ENCODE results near the gene ZBTB2. TPM values are rescaled to one million over a fixed set of nuclear protein-coding genes. Genes with fewer than 3 reads are reported as not detected.

The ZBTB2 gene
- total RNA-seq, 3 donors from 2014 or later (not counting 1 experiment from before 2014, with no cell fraction given): 27.4 to 36.9 (median 29.9) TPM

GRCh38 chr6:151376440-151376839 is 14.9 kb downstream of the ZBTB2 start:
- TF ChIP-seq, protein P1, sequence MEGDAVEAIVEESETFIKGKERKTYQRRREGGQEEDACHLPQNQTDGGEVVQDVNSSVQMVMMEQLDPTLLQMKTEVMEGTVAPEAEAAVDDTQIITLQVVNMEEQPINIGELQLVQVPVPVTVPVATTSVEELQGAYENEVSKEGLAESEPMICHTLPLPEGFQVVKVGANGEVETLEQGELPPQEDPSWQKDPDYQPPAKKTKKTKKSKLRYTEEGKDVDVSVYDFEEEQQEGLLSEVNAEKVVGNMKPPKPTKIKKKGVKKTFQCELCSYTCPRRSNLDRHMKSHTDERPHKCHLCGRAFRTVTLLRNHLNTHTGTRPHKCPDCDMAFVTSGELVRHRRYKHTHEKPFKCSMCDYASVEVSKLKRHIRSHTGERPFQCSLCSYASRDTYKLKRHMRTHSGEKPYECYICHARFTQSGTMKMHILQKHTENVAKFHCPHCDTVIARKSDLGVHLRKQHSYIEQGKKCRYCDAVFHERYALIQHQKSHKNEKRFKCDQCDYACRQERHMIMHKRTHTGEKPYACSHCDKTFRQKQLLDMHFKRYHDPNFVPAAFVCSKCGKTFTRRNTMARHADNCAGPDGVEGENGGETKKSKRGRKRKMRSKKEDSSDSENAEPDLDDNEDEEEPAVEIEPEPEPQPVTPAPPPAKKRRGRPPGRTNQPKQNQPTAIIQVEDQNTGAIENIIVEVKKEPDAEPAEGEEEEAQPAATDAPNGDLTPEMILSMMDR (IDR thresholded peaks at IDR 0.05): no peak
- H3K27ac Mint-ChIP-seq: peak overlapping the region; percentile 92 to 95
- DNase-seq (peak in 1 of 2 donors; percentile 36), ATAC-seq (no peak)
- peaks cover 80 to 89% of the 10 kb centered on the region in 2 donors for H3K4me1 Mint-ChIP-seq
- intact Hi-C loops (cut with micrococcal nuclease): no loop called here
- H3K27me3 Mint-ChIP-seq (ENCODE audit: low read depth in 2 of 2): no peaks in the 10 kb centered on the region
- H3K36me3 Mint-ChIP-seq: no peaks in the 10 kb centered on the region
- Histone ChIP-seq H3K27me3 (ENCODE audit: control insufficient read depth, insufficient read depth, low read length) (no peaks in the 10 kb centered on the region), H3K4me3 (ENCODE audit: low read length) (no peak overlapping the region), H3K4me1 (ENCODE audit: control insufficient read depth, insufficient read depth, low read length) (peaks cover 60% of the 10 kb centered on the region), H3K27ac (ENCODE audit: low read length) (peak overlapping the region; percentile 8), H3K36me3 (ENCODE audit: control insufficient read depth, insufficient read depth, low read length) (peaks cover 2% of the 10 kb centered on the region), H3K9me3 (ENCODE audit: control insufficient read depth, insufficient read depth, low read length) (no peaks in the 10 kb centered on the region)
- H3K9me3 Mint-ChIP-seq: peaks cover 0 to 2% of the 10 kb centered on the region in 2 donors
- H3K4me3 Mint-ChIP-seq: peak overlapping the region; percentile 81
- 0% methylated on average over 1 of the region's 1 CpG for WGBS (ENCODE audit: insufficient coverage)

GRCh38 chr6:151375833-151376232 is 15.5 kb downstream of the ZBTB2 start:
- Mint-ChIP-seq H3K27ac (peak overlapping the region; percentile 92 to 95), H3K4me1 (peaks cover 80 to 89% of the 10 kb centered on the region in 2 donors), H3K27me3 (ENCODE audit: low read depth in 2 of 2) (no peaks in the 10 kb centered on the region), H3K36me3 (no peaks in the 10 kb centered on the region), H3K9me3 (peaks cover 0 to 2% of the 10 kb centered on the region in 2 donors), H3K4me3 (peak overlapping the region; percentile 81)
- no peak overlapping the region for H3K4me3 ChIP-seq (ENCODE audit: low read length)
- ATAC-seq: no peak
- WGBS (ENCODE audit: insufficient coverage): 86% methylated on average over 2 of the region's 2 CpGs
- intact Hi-C loops (cut with micrococcal nuclease): no loop called here
- peaks cover 8% of the 10 kb centered on the region for H3K36me3 ChIP-seq (ENCODE audit: control insufficient read depth, insufficient read depth, low read length)
- DNase-seq: no peak
- H3K27me3 ChIP-seq (ENCODE audit: control insufficient read depth, insufficient read depth, low read length): no peaks in the 10 kb centered on the region
- TF ChIP-seq, protein P1 (IDR thresholded peaks at IDR 0.05): no peak
- peaks cover 56% of the 10 kb centered on the region for H3K4me1 ChIP-seq (ENCODE audit: control insufficient read depth, insufficient read depth, low read length)
- H3K27ac ChIP-seq (ENCODE audit: low read length): peak overlapping the region; percentile 2
- no peaks in the 10 kb centered on the region for H3K9me3 ChIP-seq (ENCODE audit: control insufficient read depth, insufficient read depth, low read length)

DNA sequence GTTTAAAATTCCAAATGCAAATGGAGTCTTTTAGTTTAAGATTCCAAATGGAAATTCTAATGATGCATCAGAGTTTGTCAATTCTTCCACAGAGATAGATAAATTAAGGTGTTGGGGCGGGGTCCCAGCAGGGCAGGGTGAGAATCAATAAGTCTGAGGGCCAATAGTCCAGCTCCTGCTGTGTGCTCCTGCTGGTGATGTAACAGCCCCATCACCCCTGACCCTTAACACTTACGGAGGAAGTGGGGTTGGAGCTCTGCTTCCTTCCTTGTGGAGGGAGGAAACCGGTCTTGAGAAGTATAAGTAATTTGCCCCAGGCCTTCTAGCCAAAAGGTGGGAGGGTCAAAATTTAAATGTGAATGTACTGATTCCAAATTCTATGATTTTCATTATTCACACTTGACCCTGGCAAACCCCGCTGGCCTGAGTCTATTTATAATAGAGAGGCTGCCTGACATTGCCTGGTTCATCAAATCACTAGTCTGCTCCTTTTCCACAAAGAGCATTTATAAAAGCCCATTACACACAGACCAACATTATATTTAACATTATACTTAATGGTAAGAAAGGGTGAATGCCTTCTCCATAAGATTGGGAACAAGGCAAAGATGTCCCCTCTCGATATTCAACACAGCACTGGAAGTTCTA is 17.2 kb downstream of the ZBTB2 start:
- Histone ChIP-seq H3K9me3 (ENCODE audit: control insufficient read depth, insufficient read depth, low read length) (no peaks in the 10 kb centered on the region), H3K36me3 (ENCODE audit: control insufficient read depth, insufficient read depth, low read length) (peaks cover 15% of the 10 kb centered on the region), H3K4me1 (ENCODE audit: control insufficient read depth, insufficient read depth, low read length) (peaks cover 46% of the 10 kb centered on the region), H3K4me3 (ENCODE audit: low read length) (no peak overlapping the region), H3K27ac (ENCODE audit: low read length) (peak overlapping the region; percentile 76), H3K27me3 (ENCODE audit: control insufficient read depth, insufficient read depth, low read length) (no peaks in the 10 kb centered on the region)
- Mint-ChIP-seq H3K4me1 (peaks cover 70 to 72% of the 10 kb centered on the region in 2 donors), H3K36me3 (no peaks in the 10 kb centered on the region), H3K27ac (peak overlapping the region; percentile 92 to 95), H3K27me3 (ENCODE audit: low read depth in 2 of 2) (no peaks in the 10 kb centered on the region), H3K9me3 (peaks cover 0 to 2% of the 10 kb centered on the region in 2 donors), H3K4me3 (peak overlapping the region; percentile 74)
- peak; percentile 47 to 70 (median 50) for ATAC-seq
- TF ChIP-seq, protein P1 (IDR thresholded peaks at IDR 0.05): no peak
- 37% methylated on average over 5 of the region's 5 CpGs for WGBS (ENCODE audit: insufficient coverage)
- peak; percentile 24 to 62 for DNase-seq
- intact Hi-C loops (cut with micrococcal nuclease): no loop called here
